Measurements from ENCODE around the gene PCGF5.

DNA sequence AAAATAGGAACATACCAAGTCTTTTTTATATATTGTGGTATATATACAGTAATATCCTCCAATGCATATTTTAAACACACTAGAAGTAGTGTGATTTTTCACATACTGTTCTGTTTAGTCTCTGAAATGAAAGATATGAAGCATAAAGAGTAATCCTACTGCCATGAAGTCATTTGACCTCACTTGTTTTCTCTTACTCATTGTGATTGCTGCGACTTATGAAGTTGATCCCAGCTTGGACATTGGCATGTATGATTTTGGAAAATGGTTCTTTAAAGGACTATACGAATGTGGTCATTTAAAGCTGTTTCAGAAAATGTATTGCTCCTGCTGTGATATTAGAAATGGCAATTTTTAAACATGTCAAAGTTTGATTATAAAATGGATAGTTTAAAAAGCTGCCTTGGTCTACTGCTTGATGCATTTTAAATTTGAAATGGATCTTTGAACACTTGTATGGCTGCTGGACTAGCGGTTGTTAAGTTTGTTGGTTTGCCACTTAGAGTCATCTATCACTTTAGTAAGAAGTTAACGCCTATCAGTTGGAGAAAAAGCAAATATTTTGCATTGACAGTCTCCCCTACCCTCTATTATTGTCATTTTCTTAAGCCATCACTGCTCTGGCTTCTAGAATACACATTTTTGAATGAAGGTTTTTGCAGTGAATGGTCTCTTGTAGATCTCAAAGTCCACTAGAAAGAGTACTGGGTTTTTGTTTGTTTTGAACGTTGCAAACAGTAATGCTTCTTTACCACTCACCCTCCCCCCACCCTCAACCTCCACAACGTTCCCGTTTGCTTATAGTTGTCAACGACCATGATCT is 881 bp upstream of the PCGF5 start:
- TF ChIP-seq, protein P1, sequence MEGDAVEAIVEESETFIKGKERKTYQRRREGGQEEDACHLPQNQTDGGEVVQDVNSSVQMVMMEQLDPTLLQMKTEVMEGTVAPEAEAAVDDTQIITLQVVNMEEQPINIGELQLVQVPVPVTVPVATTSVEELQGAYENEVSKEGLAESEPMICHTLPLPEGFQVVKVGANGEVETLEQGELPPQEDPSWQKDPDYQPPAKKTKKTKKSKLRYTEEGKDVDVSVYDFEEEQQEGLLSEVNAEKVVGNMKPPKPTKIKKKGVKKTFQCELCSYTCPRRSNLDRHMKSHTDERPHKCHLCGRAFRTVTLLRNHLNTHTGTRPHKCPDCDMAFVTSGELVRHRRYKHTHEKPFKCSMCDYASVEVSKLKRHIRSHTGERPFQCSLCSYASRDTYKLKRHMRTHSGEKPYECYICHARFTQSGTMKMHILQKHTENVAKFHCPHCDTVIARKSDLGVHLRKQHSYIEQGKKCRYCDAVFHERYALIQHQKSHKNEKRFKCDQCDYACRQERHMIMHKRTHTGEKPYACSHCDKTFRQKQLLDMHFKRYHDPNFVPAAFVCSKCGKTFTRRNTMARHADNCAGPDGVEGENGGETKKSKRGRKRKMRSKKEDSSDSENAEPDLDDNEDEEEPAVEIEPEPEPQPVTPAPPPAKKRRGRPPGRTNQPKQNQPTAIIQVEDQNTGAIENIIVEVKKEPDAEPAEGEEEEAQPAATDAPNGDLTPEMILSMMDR (conservative IDR thresholded peaks at IDR 0.05; ENCODE audit: low read length), result no peak
- no peak for TF ChIP-seq EZH2phosphoT487 (IDR thresholded peaks at IDR 0.05; ENCODE audit: borderline replicate concordance)
